Neural cell (in vitro differentiated cells): Measurements from ENCODE around the gene PTPRN2.

Experiments used
- CTCF ChIP-seq: fragments of 450-650 bp; IDR thresholded peaks from 2 replicates; pipeline ENCODE4 v1.5.1; 2014; ENCODE audit warnings: antibody characterized with exemption, mild to moderate bottlenecking, moderate library complexity; ENCODE audit not compliant: poor library complexity, severe bottlenecking
- EP300 ChIP-seq: fragments of 450-650 bp; conservative IDR thresholded peaks from 2 replicates; pipeline ENCODE4 v1.6.1; 2014; ENCODE audit warnings: antibody characterized with exemption, mild to moderate bottlenecking, moderate library complexity; ENCODE audit not compliant: poor library complexity, severe bottlenecking
- MXI1 ChIP-seq: fragments of 450-650 bp; conservative IDR thresholded peaks from 2 replicates; pipeline ENCODE4 v1.6.1; 2014; ENCODE audit warnings: antibody characterized with exemption, mild to moderate bottlenecking; ENCODE audit not compliant: poor library complexity, severe bottlenecking

GRCh38 chr7:157615101-157615817, 972.4 kb downstream of the PTPRN2 start:
- TF ChIP-seq CTCF (no peak), EP300 (no peak), MXI1 (no peak)
